Colonic mucosa (tissue), 4 donors: Measurements from ENCODE around the gene SLC38A5. TPM values are rescaled to one million over a fixed set of nuclear protein-coding genes. Genes with fewer than 3 reads are reported as not detected.
"Not testable (repeated sequence)": the region's sequence is repeated elsewhere in the genome, so short reads cannot be mapped to it uniquely, and the experiment has no call there.

Source experiments
- DNase-seq: peaks from one replicate; pipeline ENCODE4 v3.0.0-alpha.2; 2020
- H3K27ac ChIP-seq: fragments of 200-600 bp; one replicate; pipeline ENCODE4 v1.8.0; 2021
- H3K27me3 ChIP-seq: fragments of 200-600 bp; one replicate; pipeline ENCODE4 v1.8.0; 2021
- H3K36me3 ChIP-seq: fragments of 200-600 bp; one replicate; pipeline ENCODE4 v1.8.0; 2021
- H3K4me1 ChIP-seq: fragments of 200-600 bp; one replicate; pipeline ENCODE4 v1.8.0; 2021; ENCODE audit warnings: mild to moderate bottlenecking
- H3K4me3 ChIP-seq: fragments of 200-600 bp; one replicate; pipeline ENCODE4 v1.8.0; 2021
- H3K9ac ChIP-seq, 2 donors: one replicate each; pipeline ENCODE4 v1.7.0; 2013; ENCODE audit warnings: control low read depth in 2 of 2, low read depth in 2 of 2, low read length in 2 of 2
- H3K9me3 ChIP-seq: fragments of 200-600 bp; one replicate; pipeline ENCODE4 v1.8.0; 2021
- CTCF ChIP-seq: fragments of 200-600 bp; IDR thresholded peaks from one replicate; pipeline ENCODE4 v1.8.0; 2022; ENCODE audit warnings: antibody characterized with exemption, mild to moderate bottlenecking
- intact Hi-C: fragments of 100-400 bp; cut with DNase I; formaldehyde crosslinking; loops from one replicate; pipeline ENCODE4 v1.14.1; 2022
- total RNA-seq, 2 donors: library from RNA; stranded (reverse); fragmentation: NEBNext Ultra II Directional in 1 of 2; extraction: Animal tissue kit (Norgen Biotek cat#: 25700) in 1 of 2; gene quantifications; one replicate each; pipeline ENCODE4 v1.2.1, GENCODE V29; 2021
- donor health status: healthy.
- donor health status: DM: no; HTN: no; CAD: no.
- donor health status: DM: no; HTN: no; CAD: no.

The SLC38A5 gene
- total RNA-seq, 2 donors from 2014 or later, result 18.8 to 89.3 TPM

- no peak for TF ChIP-seq CTCF
- H3K27ac ChIP-seq, result no peak overlapping the region
- no peak overlapping the region for H3K4me3 ChIP-seq
- no peak overlapping the region for H3K9ac ChIP-seq
- intact Hi-C loops, result no loop called here
- H3K27me3 ChIP-seq, result no peaks in the 10 kb centered on the region
- no peaks in the 10 kb centered on the region for H3K4me1 ChIP-seq
- no peak for DNase-seq
- no peaks in the 10 kb centered on the region for H3K36me3 ChIP-seq
- no peaks in the 10 kb centered on the region for H3K9me3 ChIP-seq
These were observed 11.3 kb downstream of the SLC38A5 start for GRCh38 chrX:48458711-48459110.

- no peak overlapping the region for H3K9ac ChIP-seq
- H3K36me3 ChIP-seq, result no peaks in the 10 kb centered on the region
- H3K4me3 ChIP-seq, result no peak overlapping the region
- no peaks in the 10 kb centered on the region for H3K9me3 ChIP-seq
- H3K4me1 ChIP-seq, result no peaks in the 10 kb centered on the region
- TF ChIP-seq CTCF, result no peak
- intact Hi-C loops, result no loop called here
- H3K27ac ChIP-seq, result no peak overlapping the region
- H3K27me3 ChIP-seq, result no peaks in the 10 kb centered on the region
- DNase-seq, result no peak
These were observed 13.3 kb downstream of the SLC38A5 start for GRCh38 chrX:48456628-48457331.

GRCh38 chrX:48451708-48452107 is 18.4 kb downstream of the SLC38A5 start:
- Histone ChIP-seq H3K27me3 (no peaks in the 10 kb centered on the region), H3K36me3 (no peaks in the 10 kb centered on the region), H3K4me1 (no peaks in the 10 kb centered on the region), H3K27ac (no peak overlapping the region), H3K9me3 (no peaks in the 10 kb centered on the region), H3K4me3 (no peak overlapping the region), H3K9ac (no peak overlapping the region)
- no peak for TF ChIP-seq CTCF
- DNase-seq, result no peak
- intact Hi-C loops, result no loop called here

- intact Hi-C loops, result no loop called here
- no peak for TF ChIP-seq CTCF
- Histone ChIP-seq H3K4me3 (no peak overlapping the region), H3K9ac (no peak overlapping the region), H3K27me3 (no peaks in the 10 kb centered on the region), H3K4me1 (no peaks in the 10 kb centered on the region), H3K27ac (no peak overlapping the region), H3K36me3 (no peaks in the 10 kb centered on the region), H3K9me3 (no peaks in the 10 kb centered on the region)
- no peak for DNase-seq
These were observed 20.0 kb downstream of the SLC38A5 start for GRCh38 chrX:48450076-48450475.

GRCh38 chrX:48447201-48447600 is 22.9 kb downstream of the SLC38A5 start:
- H3K9me3 ChIP-seq, H3K4me3 ChIP-seq, H3K36me3 ChIP-seq, H3K4me1 ChIP-seq, H3K27ac ChIP-seq, DNase-seq, intact Hi-C loops, H3K9ac ChIP-seq, H3K27me3 ChIP-seq: not testable (repeated sequence)

GRCh38 chrX:48433713-48434112 is 36.3 kb downstream of the SLC38A5 start:
- H3K36me3 ChIP-seq, H3K9ac ChIP-seq, H3K4me3 ChIP-seq, H3K9me3 ChIP-seq, H3K27me3 ChIP-seq, intact Hi-C loops, H3K27ac ChIP-seq, H3K4me1 ChIP-seq: not testable (repeated sequence)
- peak; percentile 19 for DNase-seq

- intact Hi-C loops, H3K36me3 ChIP-seq, H3K27ac ChIP-seq, H3K4me1 ChIP-seq, H3K9me3 ChIP-seq, DNase-seq, H3K9ac ChIP-seq, H3K4me3 ChIP-seq, H3K27me3 ChIP-seq: not testable (repeated sequence)
These were observed 39.9 kb downstream of the SLC38A5 start for GRCh38 chrX:48430166-48430565.

GRCh38 chrX:48429606-48430005 is 40.5 kb downstream of the SLC38A5 start:
- DNase-seq, H3K4me1 ChIP-seq, H3K27me3 ChIP-seq, H3K27ac ChIP-seq, intact Hi-C loops, H3K9ac ChIP-seq, H3K9me3 ChIP-seq, H3K4me3 ChIP-seq, H3K36me3 ChIP-seq: not testable (repeated sequence)

GRCh38 chrX:48427027-48427716 is 42.9 kb downstream of the SLC38A5 start:
- intact Hi-C loops, result not testable (repeated sequence)

More at GRCh38 chrX:48427027-48427716, 42.9 kb downstream of the SLC38A5 start:
- H3K9ac ChIP-seq, H3K4me3 ChIP-seq, H3K27me3 ChIP-seq, DNase-seq, H3K36me3 ChIP-seq, H3K27ac ChIP-seq, H3K4me1 ChIP-seq, H3K9me3 ChIP-seq: not testable (repeated sequence)
